ENCODE data around the gene KREMEN1. TPM values are rescaled to one million over a fixed set of nuclear protein-coding genes. Genes with fewer than 3 reads are reported as not detected.

KREMEN1 gene
- total and polyA plus RNA-seq, 9 of the 15 experiments (the other 6 are each of a cell fraction or from before 2014, with no cell fraction given): 0.69 to 11.5 (median 4.3) TPM

GRCh38 chr22:29030016-29030617, 42.7 kb upstream of the KREMEN1 start (continued):
- TF ChIP-seq, protein P1, sequence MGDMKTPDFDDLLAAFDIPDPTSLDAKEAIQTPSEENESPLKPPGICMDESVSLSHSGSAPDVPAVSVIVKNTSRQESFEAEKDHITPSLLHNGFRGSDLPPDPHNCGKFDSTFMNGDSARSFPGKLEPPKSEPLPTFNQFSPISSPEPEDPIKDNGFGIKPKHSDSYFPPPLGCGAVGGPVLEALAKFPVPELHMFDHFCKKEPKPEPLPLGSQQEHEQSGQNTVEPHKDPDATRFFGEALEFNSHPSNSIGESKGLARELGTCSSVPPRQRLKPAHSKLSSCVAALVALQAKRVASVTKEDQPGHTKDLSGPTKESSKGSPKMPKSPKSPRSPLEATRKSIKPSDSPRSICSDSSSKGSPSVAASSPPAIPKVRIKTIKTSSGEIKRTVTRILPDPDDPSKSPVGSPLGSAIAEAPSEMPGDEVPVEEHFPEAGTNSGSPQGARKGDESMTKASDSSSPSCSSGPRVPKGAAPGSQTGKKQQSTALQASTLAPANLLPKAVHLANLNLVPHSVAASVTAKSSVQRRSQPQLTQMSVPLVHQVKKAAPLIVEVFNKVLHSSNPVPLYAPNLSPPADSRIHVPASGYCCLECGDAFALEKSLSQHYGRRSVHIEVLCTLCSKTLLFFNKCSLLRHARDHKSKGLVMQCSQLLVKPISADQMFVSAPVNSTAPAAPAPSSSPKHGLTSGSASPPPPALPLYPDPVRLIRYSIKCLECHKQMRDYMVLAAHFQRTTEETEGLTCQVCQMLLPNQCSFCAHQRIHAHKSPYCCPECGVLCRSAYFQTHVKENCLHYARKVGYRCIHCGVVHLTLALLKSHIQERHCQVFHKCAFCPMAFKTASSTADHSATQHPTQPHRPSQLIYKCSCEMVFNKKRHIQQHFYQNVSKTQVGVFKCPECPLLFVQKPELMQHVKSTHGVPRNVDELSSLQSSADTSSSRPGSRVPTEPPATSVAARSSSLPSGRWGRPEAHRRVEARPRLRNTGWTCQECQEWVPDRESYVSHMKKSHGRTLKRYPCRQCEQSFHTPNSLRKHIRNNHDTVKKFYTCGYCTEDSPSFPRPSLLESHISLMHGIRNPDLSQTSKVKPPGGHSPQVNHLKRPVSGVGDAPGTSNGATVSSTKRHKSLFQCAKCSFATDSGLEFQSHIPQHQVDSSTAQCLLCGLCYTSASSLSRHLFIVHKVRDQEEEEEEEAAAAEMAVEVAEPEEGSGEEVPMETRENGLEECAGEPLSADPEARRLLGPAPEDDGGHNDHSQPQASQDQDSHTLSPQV (IDR thresholded peaks at IDR 0.05): peak; percentile 15; the same call in 1 of the 2 replicates
- TF ChIP-seq RAD21 (CRISPR knock-in tag; conservative IDR thresholded peaks at IDR 0.05 in 1 of 2, IDR thresholded peaks at IDR 0.05 in 1 of 2) (peak in 1 of 2 experiments; percentile 35; a peak in 2 of 4 replicates), GABPA (tag; conservative IDR thresholded peaks at IDR 0.05; ENCODE audit: low read depth) (peak; percentile 31; the same call in 1 of the 2 replicates), DPF2 (IDR thresholded peaks at IDR 0.05) (0 out of 2 replicates have a peak, but pooled peaks have one; percentile 14), REST (IDR thresholded peaks at IDR 0.05; ENCODE audit: borderline replicate concordance) (peak; percentile 11; the same call in 1 of the 2 replicates), REST (CRISPR knock-in tag; IDR thresholded peaks at IDR 0.05; ENCODE audit: low read depth) (no peak), CTBP1 (IDR thresholded peaks at IDR 0.05; ENCODE audit: borderline replicate concordance) (peak; percentile 51; the same call in 1 of the 2 replicates), ZEB2 (IDR thresholded peaks at IDR 0.05) (peak; percentile 63; the same call in 1 of the 2 replicates), CBFA2T3 (IDR thresholded peaks at IDR 0.05) (0 out of 2 replicates have a peak, but pooled peaks have one; percentile 9), ATF1 (CRISPR knock-in tag; IDR thresholded peaks at IDR 0.05) (no peak), ATF1 (tag; IDR thresholded peaks at IDR 0.05) (0 out of 2 replicates have a peak, but pooled peaks have one; percentile 11)
